DMS153 (cell line): ENCODE measurements around the gene SLIT3.

ENCODE experiments used
- DNase-seq: peaks from one replicate; lab custom pipeline; 2025; lab: John Stamatoyannopoulos, UW

Gene SLIT3

DNA sequence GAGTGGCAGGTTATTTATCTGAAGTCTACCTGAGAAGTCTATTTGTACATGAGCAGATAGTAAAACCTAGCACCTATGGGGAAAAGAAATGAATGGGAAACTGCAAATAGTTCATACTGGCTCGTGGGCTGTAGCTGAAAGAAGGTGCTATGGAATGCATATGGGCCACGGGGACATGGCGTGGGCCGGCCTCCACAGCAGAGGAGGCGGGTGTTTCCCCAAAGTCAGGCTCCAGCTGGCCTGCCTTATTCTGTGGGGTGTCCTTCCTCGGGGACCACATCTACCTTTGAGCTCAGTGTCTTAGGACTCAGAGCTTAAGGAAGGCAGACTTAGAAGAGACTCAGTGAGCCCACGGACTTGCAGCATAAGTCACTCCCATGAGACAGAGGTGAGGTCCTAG lies 371.3 kb downstream of the SLIT3 start:
- DNase-seq = no peak

DNA sequence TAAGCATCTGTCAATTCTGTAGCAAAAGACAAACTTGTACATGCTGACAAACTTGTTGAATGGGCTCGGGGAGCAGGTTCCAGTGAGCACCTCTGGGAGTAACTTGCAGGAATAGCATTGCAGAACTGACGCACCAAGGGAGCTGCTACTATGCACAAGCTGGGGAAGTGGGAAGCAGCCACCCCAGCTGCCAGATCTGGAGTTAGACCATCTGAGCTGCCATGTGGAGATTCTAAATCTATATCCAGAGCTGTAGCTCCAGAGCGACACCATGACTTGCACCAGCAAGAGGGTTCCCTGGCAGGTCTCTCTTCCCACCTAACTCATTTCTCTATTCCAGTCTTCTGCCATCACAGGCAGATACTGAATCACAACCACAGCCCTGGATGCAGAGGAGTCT lies 375.8 kb downstream of the SLIT3 start:
- DNase-seq = no peak

DNA sequence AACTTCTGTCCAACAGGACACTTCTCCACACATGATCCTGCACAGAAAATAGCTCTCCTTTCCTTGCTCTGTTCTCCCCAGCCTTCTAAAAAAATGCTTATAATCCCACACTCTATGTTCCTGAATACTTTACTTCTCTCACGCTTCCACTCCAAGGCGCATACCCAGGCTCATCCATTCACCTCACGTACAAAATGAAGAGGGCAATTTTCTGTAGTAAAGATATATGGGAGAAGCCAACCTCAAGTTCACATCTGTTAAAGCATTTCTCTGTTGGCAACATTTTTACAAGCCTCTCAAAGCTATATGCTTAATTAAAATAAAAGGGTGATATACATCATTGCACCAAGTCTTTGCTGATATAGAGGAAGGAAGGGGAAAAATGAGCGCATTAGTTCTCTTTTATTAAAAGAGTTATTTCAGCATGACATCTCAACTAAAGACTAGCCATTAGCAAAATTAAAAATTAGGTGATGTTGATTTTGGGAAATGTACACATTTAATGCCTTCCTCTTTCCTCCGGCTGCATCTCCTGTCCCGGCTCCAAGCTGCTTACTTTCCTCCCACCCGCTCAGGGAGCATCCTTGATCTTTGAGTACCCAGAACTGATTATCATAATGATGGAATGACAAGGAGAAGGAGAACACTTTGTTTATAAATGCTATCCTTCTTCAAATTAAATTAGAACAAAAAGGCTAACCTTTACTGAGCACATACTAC lies 379.6 kb downstream of the SLIT3 start:
- DNase-seq = no peak

DNA sequence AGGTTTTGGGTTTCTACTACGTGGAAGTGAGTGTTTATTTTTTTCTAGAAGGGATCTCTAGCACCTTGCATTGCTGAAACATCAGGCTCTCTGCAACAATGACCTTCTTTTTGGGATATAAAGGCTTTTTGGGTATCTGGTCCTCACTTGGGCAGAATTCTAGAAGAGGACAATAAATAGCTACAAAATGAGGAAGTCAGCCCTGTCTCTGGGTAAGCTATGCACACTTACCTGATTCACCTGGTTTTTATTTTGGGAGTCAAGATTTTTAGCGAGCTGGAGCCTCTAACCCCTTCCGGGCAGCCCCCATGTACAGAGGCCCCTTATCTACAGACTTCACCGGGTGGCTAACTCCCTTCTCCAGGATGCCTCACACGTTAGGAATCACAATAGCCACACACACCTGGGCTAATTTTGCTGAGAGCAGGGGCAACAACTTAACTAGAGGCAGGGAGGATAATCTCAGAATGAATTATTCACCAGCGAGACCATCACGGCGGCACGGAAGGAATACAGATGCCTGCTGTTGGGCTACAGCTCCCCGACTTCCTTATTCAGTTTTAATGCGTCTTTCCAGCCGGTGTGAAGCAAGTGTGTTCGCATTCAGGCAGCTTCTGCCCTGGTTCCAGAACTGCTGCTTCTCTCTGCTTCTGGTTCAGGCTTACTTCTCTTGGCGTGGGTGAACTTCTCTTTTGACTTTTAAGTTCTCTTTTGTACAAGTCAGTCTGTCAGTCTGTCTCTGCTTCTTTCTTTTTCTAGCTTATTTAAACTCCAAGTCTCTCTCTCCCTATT lies 380.7 kb downstream of the SLIT3 start:
- no peak for DNase-seq

DNA sequence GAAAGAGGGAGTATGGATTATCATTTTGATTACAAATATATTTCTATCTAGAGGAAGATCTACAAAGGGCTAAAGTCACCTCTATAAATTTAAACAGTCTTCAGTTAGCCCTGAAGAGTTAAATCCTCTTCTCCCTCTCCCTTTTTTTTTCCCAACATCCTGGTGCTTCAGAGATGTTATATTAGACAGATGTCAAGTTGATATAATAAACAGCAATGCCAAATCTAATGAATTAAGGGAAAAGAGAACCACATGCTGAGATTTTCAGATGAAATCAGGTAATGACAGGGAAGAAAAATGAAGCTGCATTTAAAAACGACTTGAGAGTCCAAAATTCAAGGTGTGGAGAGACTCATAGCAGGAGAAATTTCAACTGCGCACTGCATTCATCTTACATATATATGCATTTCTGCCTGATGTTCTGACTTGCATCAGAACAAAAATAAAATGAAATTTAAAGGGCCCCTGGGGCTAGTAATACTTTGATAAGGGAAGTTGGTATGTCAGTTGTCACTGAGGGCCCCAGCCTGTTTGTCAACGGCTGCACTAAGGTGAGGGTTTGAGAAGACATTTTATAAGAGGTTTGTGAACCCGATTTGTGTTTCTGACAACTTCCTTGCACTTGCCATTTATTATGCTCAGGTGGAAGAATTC lies 382.9 kb downstream of the SLIT3 start:
- no peak for DNase-seq

DNA sequence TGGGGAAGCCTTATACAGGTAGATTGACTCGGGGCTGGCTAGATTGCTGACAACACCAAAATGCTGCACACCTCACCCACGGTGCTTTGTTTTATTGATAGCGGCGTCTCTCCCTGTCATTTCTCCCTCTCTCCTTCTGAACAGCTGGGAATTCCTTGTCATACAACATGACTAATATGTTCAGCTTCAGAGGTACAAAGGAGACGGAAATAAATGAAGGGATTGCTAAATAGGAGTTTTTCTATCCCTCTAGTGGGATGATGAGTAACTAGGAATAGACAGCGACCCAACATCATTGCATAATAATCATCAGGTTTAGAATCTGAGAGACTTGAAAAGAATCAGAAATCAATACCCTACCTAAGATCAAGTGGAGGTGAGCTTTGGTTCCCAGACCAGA lies 384.1 kb downstream of the SLIT3 start:
- DNase-seq = no peak

DNA sequence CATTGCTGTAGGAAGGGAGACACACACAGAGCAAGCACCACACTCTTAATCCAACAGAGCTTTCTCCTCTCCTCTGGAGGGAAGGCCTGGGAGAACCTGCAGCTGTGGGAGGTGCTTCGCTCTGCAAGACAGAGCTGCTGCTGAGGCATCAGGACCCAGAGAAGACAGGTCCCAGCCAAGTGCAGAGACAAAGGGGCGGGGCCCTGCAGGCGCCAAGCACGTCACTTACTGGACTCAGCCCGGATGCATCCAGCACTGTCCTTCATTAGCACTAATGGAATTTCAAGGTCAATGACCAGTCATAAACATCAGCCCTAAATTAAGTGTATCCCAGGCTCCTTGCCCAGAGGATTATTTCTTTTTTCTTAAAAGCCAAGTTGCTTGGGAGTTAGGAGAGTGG lies 384.7 kb downstream of the SLIT3 start:
- no peak for DNase-seq

DNA sequence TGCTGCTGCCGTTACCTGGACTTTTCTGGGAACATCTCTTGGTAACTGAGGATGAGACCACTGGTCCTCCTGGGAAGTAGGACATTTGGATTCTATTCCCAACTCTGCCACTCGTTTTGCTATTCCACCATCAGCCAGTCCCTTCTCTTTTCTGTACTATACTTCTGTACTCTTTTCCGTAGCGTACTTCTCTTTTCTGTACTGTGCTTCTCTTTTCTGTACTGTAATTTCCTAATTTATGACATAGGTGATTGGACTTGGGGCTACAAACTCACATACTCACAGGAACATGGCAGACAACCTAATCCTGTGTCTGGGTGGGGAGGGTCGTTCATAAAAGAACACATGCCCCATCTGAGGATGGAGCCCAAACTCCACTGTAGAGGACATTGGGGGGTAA lies 386.4 kb downstream of the SLIT3 start:
- DNase-seq = no peak

DNA sequence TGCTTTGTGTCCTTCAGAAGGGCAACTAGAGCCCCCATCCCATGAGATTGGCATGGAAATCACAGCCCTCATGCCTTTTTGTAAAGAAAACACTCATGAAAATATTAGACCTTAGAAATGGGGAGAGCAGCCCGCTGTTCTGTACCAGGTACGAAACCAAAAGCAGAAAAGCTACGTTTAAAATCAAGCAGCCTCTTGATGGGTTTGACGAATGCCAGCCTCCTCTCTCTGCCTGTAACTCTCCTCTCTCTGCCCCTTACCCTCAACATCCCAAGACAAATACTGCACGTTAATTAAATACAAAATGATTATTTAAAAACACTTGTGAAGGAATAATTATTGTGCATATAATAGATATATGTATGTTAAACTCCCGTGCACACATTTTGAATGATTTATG lies 390.1 kb downstream of the SLIT3 start:
- no peak for DNase-seq

DNA sequence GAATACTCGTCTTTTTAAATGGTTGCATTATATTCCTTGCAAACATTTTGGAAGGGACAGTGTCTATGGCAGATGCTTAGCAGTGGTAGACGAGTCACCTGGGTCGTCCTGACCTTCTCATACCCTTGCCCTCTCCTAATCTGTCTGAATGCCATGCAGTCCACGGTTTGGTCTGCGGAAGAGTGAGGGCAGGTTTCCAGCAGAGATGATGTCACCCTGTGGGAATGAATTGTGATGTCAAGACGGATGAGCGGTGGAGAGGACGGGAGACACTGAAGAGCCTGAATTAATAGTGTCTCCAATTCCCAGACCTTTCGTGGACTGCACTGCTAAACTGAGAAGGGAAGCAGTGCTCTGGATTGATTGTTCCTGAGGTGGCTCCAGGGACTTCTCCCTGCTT lies 392.7 kb downstream of the SLIT3 start:
- no peak for DNase-seq

DNA sequence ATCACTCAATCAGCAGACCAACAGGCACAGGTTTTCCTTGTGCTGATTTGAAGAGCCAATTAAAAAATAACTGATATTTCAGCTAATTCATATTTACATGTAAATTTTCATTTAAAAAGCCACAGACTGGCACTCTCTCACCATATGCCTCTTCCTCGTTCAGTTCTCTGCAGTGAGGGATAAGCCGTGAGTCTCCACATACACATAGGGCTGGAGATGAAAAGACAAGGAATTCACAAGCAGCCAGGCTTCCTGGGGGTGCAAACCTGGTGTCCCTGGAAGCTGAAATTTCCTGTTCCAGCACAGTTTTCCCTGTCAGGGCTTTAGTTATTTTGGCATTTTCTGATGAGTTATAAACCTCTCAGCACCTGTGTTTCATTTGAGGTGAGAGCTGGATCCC lies 397.9 kb downstream of the SLIT3 start:
- no peak for DNase-seq

DNA sequence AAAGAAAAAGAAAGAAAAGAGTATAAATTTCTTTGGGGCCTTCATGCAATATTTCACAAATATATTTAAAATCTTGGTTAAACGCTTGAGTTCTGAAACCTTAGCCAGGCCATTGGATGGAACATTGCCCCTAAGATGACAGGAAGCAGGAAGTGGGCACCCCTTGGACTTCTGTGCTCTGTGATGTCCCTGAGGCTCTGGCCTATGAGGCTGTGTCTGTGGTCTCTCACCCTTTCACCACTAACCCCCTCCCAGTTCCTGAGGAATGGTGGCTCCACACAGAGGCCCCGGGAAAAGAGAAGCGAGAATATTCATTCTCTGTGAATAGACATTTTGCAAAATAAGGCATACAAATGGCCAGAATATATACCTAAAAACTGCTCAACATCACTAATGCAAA lies 401.3 kb downstream of the SLIT3 start:
- no peak for DNase-seq

DNA sequence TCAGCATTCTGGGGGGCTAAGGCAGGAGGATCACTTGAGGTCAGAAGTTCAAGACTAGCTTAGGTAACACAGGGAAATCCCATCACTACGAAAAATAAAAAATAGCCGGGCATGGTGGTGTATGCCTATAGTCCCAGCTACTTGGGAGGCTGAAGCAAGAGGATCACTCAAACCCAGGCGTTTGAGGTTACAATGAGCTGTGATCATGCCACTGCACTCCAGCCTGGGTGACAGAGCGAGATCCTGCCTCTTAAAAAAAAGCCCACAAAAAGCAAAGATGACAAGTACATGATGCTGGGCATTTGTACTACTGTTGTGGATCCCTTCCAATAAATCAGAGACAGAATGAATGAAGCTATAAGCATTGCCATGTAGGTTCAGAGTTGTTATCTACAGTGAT lies 401.7 kb downstream of the SLIT3 start:
- DNase-seq = no peak

DNA sequence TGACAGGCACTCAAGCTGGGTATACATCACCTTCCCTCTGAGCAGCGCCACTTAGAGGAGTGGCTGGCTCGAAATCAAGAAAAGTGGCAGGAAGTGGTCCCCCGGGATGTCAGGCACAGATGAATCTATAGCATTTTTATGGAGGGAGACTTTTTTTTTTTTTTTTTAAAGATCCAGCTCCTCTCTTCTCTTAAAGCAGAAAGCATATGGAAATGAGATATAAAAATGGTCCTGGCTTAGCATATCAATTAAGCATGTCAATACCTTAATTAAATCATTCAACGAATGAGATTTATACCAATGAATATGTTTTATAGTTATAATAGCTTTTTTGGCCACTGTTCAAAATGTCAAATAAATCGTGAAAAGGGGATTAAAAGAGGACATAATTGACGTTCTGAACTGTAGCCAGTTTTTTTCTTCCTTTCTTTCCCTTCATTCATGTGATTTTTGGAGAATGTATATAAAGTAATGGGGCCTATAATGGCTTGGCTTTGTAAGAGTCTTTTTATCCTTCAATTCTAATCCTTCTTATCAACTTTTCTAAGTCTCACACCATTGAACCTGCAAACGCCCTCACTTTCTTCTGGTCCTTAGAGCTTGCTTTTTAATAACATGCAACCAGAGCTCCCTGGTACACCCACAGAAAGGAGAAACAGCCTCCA lies 402.6 kb downstream of the SLIT3 start:
- no peak for DNase-seq

DNA sequence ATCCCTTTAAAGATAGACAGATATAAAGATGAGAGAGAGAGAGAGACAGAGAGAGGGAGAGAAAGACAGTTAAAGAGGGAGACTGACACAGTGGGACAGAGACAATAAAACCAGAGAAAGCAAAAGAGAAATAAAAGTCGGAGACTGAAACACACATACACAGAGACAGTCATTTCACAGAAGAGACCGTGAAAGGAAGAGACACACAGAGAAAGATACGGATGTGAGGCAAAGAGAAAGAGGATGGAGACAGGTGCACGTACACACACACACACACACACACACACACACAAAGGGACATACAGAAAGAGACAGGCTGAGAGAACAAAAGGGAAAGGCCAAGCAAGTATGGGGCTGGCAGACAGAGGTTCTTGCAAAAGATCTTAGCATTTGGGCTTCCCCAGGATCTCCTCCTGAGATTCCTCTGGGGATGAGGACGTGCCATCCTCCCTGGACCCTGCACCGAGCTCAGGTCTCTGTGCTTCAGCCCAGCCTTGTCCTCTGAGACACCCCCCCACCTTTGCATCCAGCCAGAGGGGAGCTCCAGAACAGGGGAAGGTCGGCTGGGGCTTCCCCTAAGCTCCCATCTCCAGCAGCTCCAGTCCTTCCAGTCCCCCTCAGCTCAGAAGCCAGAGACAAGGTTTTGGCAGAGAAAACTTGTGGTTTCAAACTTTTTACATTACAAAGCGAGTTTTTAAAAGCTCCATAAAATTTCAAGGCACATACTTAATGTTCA lies 403.4 kb downstream of the SLIT3 start:
- DNase-seq = no peak

DNA sequence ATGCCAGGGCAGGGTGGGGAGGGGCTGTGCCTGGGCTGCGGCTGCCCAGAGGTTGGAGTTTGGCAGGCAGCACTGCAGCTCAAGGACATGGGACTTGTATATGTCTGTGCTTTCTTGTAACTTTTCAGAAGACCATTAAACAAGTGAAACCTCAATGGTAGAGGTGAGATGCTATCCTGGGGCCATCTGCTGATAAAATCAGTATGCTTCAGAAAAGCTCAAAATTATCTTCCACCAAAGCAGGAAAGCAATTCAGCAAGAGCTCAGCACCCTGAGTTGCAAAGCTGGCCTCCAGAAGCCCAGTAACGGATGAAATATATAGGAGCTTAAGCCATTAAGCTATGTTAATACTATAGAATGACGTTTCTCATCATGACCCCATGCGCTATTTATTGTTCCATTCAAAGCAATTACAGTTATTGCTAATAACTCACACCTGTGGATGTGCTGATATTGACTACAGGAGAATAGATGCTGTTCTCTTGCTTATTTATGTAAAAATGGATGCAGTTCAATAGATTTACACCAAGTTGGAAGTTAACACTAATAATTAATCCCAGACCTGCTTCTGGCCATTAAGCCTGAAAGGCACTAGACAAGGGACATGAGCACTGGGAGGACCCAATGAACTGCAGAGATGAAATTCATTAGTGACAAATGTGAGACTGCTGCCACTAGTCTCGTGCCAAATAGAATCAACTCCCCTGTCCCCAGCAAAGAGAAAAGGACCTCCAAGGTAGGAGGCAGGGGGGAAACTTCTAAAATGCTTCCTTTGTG lies 405.5 kb downstream of the SLIT3 start:
- no peak for DNase-seq

DNA sequence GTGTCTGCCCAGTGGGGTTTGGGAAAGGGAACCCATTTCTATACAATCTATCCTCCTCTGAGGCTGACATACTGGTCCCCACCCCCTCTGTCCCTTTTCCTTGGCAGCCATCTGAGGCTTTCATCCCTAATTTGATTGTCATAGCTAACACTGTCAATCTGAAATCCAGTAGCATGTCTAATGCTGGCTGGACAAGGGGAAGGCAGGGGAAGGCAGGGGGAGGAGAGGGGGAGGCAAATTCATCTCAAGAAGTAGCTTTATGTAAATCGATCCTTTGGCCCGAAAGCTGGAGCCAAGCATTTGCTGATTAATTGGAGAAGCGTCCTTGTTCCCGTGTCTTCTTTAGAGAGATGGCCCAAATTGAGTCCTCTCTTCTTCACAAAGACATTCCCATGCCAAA lies 407.7 kb downstream of the SLIT3 start:
- DNase-seq = no peak

DNA sequence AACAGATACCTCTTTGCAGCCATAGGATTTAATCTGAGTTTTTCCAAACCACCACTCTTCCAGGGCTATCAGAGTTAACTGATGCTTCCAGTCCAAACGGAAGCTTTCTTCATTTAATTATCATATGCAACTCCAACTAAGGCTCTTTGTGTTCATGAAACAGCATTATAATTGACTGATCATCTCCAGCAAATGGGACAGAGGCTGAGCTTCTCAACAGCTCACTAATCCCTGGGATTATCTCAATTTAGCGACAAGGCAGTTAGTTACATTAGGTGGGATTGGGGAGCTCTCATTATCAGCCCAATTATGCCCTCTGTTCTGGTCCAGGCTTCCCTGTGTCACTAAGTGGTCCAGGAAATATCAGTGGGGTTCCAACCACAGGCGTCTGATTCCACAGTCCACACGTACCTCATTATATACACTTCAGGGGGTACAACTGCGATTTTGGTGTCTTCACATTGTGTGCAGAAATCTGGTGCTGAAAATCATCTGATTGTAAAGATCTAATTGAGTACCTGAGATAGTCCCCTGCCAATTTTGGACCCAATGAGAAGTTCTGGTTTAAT lies 408.2 kb downstream of the SLIT3 start:
- DNase-seq = no peak

DNA sequence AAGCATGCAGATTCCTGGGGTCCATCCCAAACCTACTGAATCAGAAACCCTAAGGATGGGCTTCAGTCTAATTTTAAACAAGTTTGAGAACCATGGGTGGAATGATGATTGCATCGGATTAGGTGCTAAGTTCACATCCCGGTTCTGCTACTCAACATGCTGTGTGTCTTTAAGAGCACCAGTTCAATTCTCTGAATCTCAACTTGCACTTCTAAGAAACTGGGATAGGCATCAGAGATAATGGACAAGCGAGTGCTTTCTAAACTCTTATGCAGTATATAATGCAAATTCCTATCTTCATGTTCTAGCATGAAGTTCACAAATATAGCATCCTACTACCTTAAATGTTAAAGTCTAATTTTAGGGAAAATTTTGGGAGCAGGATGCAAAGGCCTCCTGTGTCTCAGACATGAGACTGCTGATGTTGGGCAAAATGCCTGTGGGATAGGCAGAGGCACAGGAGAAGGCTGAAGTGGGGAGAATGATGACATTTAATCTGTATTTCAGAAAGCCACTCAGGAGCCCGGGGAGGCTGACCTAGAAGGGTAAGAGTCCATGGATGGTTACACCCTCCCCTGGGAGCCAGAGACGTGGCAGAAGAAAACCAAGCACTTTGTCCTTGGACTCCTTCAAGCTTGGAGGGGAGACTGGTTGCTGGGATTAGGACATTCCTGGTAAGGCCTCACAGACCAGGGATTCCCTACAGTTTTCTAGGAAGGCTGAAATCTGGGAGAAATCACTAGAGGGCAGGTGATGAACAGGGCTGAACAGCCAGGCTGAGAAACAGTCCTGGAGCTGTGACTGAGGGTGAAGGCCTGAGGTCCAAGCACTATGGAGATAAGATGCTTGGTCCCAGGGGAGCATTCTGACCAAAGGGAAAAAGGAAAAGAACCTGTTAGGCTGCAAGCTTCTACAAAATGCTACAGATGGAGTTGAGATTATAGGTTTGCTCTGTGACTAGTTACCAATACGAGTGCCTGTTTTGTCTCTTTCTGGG lies 409.8 kb downstream of the SLIT3 start:
- DNase-seq = no peak

DNA sequence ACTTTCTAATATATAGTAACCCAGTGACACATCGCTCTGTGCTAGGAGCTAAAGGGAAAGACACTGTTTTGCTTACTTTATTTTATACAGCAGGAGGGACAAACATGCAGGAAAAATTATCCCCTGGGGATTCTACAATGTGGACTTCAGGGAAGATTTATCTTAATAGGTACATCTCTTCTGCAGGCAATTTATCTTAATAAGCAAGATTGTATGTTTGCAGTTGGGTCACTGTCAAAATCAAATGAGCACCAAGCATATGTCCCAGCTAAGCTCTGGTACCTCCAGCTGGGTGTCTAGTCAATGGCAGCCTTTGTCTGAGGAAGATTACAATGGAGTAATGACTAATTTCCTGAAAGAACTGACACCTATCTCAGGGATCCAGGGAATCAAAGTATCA lies 411.9 kb downstream of the SLIT3 start:
- DNase-seq = no peak
